H1 (cell line): Measurements from ENCODE around the gene CTNNBL1.

Experiments
- BRCA1 ChIP-seq: IDR thresholded peaks from 2 replicates; pipeline ENCODE4 v1.6.1; 2012; ENCODE audit warnings: low read depth, low read length, improper control_type of control experiment
- CBX8 ChIP-seq: fragments of 300-800, 300-1000 bp; sonication (generic); IDR thresholded peaks from 2 replicates; pipeline ENCODE4 v1.7.1; 2016; ENCODE audit warnings: low read depth, low read length, borderline replicate concordance
- CTCF ChIP-seq, 3 experiments: IDR thresholded peaks; 1 replicate in 2 of 3; 2 replicates in 1 of 3; pipeline versions ENCODE4 v1.5.1 to v1.6.1; 2011; ENCODE audit warnings: low read length in 3 of 3, mild to moderate bottlenecking in 3 of 3, inconsistent platforms in 2 of 3, low read depth in 1 of 3, moderate library complexity in 1 of 3; ENCODE audit not compliant: insufficient read depth in 1 of 3; ENCODE audit errors: control extremely low read depth in 1 of 3
- JUN ChIP-seq: IDR thresholded peaks from 2 replicates; pipeline ENCODE4 v1.6.1; 2011; ENCODE audit warnings: low read depth, mild to moderate bottlenecking, improper control_type of control experiment, low read length
- POLR2A ChIP-seq, 2 experiments: IDR thresholded peaks; 1 replicate in 1 of 2; 2 replicates in 1 of 2; pipeline ENCODE4 v1.6.1; 2011; ENCODE audit warnings: low read depth in 2 of 2, low read length in 2 of 2, mild to moderate bottlenecking in 2 of 2; ENCODE audit errors: control extremely low read depth in 1 of 2
- RAD21 ChIP-seq, 2 experiments: IDR thresholded peaks in 1 of 2; conservative IDR thresholded peaks in 1 of 2; 2 replicates each; pipeline ENCODE4 v1.6.1; 2011; ENCODE audit warnings: low read depth in 2 of 2, low read length in 2 of 2, improper control_type of control experiment in 1 of 2, inconsistent platforms in 1 of 2, mild to moderate bottlenecking in 1 of 2, moderate library complexity in 1 of 2
- RNF2 ChIP-seq: fragments of 200-900, 300-1000 bp; sonication (generic); IDR thresholded peaks from 2 replicates; pipeline ENCODE4 v1.7.1; 2016; ENCODE audit warnings: borderline replicate concordance, low read depth, mild to moderate bottlenecking, antibody characterized with exemption, low read length; ENCODE audit not compliant: poor library complexity, severe bottlenecking; ENCODE audit errors: missing control alignments
- TEAD4 ChIP-seq: IDR thresholded peaks from 2 replicates; pipeline ENCODE4 v1.6.1; 2012; ENCODE audit warnings: low read depth, low read length, inconsistent platforms, mixed read lengths
- USF2 ChIP-seq: IDR thresholded peaks from 2 replicates; pipeline ENCODE4 v1.6.1; 2011; ENCODE audit warnings: low read length, improper control_type of control experiment

- TF ChIP-seq CTCF (IDR thresholded peaks at IDR 0.05; ENCODE audit: control extremely low read depth in 1 of 3, insufficient read depth in 1 of 3, low read depth in 1 of 3, low read length in 3 of 3) (no peak), RNF2 (no peak), JUN (no peak), POLR2A (IDR thresholded peaks at IDR 0.05; ENCODE audit: control extremely low read depth in 1 of 2, low read depth in 2 of 2, low read length in 2 of 2) (no peak), TEAD4 (no peak), RAD21 (IDR thresholded peaks at IDR 0.05 in 1 of 2, conservative IDR thresholded peaks at IDR 0.05 in 1 of 2; ENCODE audit: low read depth in 2 of 2, low read length in 2 of 2) (no peak), USF2 (no peak), BRCA1 (no peak), CBX8 (no peak)
These were observed 147.6 kb downstream of the CTNNBL1 start for GRCh38 chr20:37841389-37841788.
